ENCODE data around the gene THBS1.

The THBS1 gene

DNA sequence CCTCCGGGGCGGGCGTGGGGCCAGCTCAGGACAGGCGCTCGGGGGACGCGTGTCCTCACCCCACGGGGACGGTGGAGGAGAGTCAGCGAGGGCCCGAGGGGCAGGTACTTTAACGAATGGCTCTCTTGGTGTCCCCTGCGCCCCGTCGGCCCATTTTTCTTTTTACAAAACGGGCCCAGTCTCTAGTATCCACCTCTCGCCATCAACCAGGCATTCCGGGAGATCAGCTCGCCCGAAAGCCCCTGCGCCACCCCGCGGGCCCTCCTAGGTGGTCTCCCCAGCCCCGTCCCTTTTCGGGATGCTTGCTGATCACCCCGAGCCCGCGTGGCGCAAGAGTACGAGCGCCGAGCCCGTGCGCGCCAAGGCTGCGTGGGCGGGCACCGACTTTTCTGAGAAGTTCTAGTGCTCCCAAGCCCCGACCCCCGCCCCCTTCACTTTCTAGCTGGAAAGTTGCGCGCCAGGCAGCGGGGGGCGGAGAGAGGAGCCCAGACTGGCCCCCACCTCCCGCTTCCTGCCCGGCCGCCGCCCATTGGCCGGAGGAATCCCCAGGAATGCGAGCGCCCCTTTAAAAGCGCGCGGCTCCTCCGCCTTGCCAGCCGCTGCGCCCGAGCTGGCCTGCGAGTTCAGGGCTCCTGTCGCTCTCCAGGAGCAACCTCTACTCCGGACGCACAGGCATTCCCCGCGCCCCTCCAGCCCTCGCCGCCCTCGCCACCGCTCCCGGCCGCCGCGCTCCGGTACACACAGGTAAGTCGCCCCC, at the start of gene THBS1:
Gene THBS1, plus strand, starts transcription at position 595 of the 757 bp plus-strand sequence. CDS start 779 bp downstream, outside the sequence.
- peaks cover 13% of the 10 kb centered on the region for H3K4me1 Mint-ChIP-seq
- H3K9me3 Mint-ChIP-seq = no peaks in the 10 kb centered on the region
- peak; percentile 63 for DNase-seq
- peak; percentile 27 for ATAC-seq
- peak within 1 kb of the TSS; percentile 25 for H3K27ac Mint-ChIP-seq
- peak within 1 kb of the TSS; percentile 54 for H3K4me3 Mint-ChIP-seq
- no peaks in the 10 kb centered on the region for H3K36me3 Mint-ChIP-seq (ENCODE audit: low read depth)
- peaks cover 58% of the 10 kb centered on the region for H3K27me3 Mint-ChIP-seq

DNA sequence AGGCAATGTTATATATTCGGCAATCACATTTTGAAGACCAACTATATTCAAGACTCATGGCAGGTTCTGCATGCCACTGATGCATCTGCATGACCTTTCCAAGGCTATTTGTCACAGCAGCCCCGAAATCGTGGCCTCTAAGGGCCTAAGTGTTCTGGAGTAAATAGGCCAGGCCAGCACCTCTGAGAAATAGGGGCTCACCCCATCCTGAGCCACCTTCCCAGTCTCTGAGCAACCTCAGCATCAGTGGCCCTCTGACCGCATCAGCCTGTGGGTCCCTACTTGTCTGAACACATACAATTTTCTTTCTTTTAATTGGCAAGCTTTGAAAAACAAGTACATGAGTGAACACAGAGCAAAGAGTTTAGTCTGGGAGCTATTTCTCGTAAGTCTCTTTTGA, 45.9 kb upstream of the THBS1 start:
- DNase-seq (no peak), ATAC-seq (no peak)
- Mint-ChIP-seq H3K4me3 (no peak overlapping the region), H3K9me3 (no peaks in the 10 kb centered on the region), H3K4me1 (no peaks in the 10 kb centered on the region), H3K27ac (no peak overlapping the region), H3K36me3 (ENCODE audit: low read depth) (no peaks in the 10 kb centered on the region), H3K27me3 (peaks cover 2% of the 10 kb centered on the region)

DNA sequence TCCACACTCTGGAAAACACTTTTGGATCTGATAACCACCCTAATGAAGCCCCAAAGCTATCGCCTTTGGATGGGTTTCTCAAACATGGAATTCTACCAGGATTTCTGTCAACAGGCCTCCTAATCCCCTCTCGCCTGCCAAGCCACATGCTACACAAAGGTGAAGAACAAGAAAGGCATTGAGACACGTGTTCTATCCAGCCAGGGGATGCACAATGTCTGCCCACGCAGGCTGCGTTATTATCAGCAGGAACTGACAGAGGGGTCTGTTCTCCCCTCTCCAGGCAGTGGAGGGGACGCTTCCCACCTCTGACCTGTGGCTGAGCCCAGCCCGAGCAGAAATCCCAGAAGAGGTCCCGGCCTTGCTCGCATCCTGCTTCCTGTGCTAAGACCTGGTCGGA, 45.4 kb upstream of the THBS1 start:
- Mint-ChIP-seq H3K27ac (no peak overlapping the region), H3K4me1 (no peaks in the 10 kb centered on the region), H3K36me3 (ENCODE audit: low read depth) (no peaks in the 10 kb centered on the region), H3K9me3 (no peaks in the 10 kb centered on the region), H3K27me3 (peaks cover 2% of the 10 kb centered on the region), H3K4me3 (no peak overlapping the region)
- no peak for ATAC-seq
- DNase-seq = no peak

DNA sequence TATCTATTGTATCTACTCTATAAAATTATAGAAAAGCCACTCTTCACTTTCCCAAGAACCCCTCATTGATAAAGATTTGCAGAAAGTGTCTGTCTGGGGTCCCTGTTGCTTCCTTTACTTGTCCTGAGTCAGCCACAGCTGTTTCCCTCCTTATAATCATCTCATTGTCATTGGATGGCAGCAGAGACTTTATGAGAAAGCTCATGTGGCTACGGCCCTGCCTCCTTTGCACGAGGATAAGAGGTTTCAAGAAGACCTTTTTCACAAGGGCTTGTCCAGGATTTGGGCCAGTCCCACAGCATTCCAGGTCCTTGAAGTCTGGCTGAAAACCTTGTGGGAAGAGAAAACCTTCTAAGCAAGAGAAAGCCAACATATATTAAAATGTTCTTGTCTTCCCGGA, 41.9 kb upstream of the THBS1 start:
- ATAC-seq = no peak
- H3K4me1 Mint-ChIP-seq = no peaks in the 10 kb centered on the region
- H3K9me3 Mint-ChIP-seq = no peaks in the 10 kb centered on the region
- H3K27ac Mint-ChIP-seq = no peak overlapping the region
- H3K36me3 Mint-ChIP-seq (ENCODE audit: low read depth) = no peaks in the 10 kb centered on the region
- peaks cover 3% of the 10 kb centered on the region for H3K27me3 Mint-ChIP-seq
- DNase-seq = no peak
- H3K4me3 Mint-ChIP-seq = no peak overlapping the region

DNA sequence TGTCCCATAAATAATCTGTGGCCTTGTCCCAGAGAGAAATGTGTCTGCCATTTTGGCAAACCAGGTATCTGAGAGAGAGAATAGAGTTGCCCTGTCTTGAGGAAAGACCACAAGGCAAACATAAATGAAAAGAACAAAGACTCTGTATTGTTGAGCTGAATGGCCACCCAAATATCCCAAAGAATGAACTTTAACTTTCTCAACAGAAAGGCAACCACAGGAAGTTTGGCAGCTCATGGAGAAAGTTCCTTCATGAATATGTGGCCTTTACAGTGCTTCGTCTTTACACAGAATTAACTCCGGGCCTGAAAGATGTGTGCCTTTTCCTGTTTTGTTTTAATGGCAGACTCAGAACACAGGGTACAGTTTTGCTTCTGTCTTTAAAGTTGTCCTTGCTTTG, 41.4 kb upstream of the THBS1 start:
- no peak for ATAC-seq
- DNase-seq = no peak
- H3K9me3 Mint-ChIP-seq = no peaks in the 10 kb centered on the region
- no peaks in the 10 kb centered on the region for H3K36me3 Mint-ChIP-seq (ENCODE audit: low read depth)
- H3K4me1 Mint-ChIP-seq = no peaks in the 10 kb centered on the region
- H3K27me3 Mint-ChIP-seq = peaks cover 3% of the 10 kb centered on the region
- H3K4me3 Mint-ChIP-seq = no peak overlapping the region
- H3K27ac Mint-ChIP-seq = no peak overlapping the region

DNA sequence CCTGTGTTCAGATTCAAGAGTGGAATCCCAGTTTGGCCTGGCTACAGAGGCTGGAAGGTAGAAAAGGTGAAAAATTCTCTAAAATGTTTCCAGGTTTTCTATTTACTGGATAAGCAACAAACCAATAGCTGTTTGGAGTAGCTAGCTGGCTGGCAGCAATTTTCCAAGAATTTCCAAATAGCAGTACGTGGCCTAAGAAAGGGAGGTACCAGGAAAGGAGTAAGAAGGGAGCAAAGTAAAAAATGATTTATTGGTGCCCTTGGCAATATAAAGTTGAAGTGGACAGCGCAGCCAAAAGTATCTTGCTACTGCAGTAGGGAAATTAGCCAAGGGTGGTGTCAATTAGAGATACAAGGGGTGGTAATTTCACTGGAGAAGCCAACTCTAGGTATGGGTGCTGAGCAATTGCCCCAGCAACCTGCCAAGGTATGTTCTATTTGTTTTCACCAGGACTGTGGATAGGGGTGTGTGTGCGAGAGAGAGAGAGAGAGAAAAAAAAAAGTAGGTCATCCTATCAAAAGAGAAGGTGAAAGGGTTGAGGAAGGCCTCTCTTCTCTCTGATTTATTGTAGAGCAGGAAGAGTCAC, 40.8 kb upstream of the THBS1 start:
- Mint-ChIP-seq H3K9me3 (peaks cover 6% of the 10 kb centered on the region), H3K27ac (no peak overlapping the region), H3K27me3 (peaks cover 3% of the 10 kb centered on the region), H3K4me1 (no peaks in the 10 kb centered on the region), H3K36me3 (ENCODE audit: low read depth) (peaks cover 2% of the 10 kb centered on the region), H3K4me3 (no peak overlapping the region)
- ATAC-seq (no peak), DNase-seq (no peak)

DNA sequence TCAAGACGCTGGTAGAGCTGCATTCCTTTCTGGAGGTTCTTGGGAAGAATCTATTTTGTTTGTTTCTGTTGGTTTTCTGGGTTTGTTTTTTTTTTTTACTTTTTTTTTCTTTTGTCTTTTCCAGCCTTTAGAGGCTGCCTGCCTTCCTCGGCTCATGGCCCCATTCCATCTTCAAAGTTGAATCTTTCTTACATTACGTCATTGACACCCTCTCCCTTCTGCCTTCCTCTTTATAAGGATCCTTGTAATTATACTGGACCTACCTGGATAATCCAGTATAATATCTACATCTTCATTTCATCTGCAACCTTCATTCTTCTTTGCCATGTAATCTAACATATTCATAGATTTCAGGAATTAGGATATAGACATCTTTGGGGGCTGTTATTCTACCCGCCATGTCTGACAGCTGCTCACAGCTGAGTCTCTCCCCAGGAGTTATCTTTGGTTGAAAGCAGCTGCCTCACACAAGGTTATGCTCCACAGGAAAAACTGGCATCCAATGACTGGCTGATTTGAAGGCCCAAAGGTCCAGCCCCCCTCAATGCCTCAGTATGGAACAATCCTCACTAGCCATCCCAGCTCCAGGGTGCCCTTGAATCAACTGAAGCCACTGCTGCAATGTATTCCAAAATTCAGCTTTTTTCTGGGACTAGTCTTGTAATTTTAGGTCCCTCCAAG, 38.4 kb upstream of the THBS1 start:
- peaks cover 20% of the 10 kb centered on the region for H3K9me3 Mint-ChIP-seq
- H3K4me3 Mint-ChIP-seq = no peak overlapping the region
- ATAC-seq (no peak), DNase-seq (no peak)
- peaks cover 3% of the 10 kb centered on the region for H3K27me3 Mint-ChIP-seq
- no peak overlapping the region for H3K27ac Mint-ChIP-seq
- H3K4me1 Mint-ChIP-seq = peaks cover 2% of the 10 kb centered on the region
- peaks cover 2% of the 10 kb centered on the region for H3K36me3 Mint-ChIP-seq (ENCODE audit: low read depth)

DNA sequence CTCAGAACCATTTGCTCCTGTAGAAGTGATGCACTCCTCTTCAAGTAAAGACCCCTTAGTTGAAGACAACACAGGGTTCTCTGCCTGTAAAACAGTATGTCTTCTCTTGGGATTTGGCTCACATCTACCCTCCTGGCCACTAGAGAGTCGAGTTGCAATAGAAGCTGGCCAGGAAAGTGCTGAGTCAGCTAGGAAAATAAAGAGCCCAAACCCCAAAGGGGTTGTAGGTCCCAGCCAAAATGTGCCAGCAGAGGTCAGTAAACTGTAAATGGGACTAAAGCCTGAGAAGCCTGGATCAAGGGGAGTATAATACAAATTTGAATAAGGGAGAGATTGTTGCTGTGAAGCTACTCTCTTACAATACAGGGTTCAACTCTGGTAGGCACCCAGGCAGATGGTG, 37.2 kb upstream of the THBS1 start:
- Mint-ChIP-seq H3K27me3 (peaks cover 3% of the 10 kb centered on the region), H3K4me3 (no peak overlapping the region), H3K36me3 (ENCODE audit: low read depth) (peaks cover 2% of the 10 kb centered on the region), H3K4me1 (peaks cover 2% of the 10 kb centered on the region), H3K27ac (no peak overlapping the region), H3K9me3 (peaks cover 20% of the 10 kb centered on the region)
- ATAC-seq = no peak
- no peak for DNase-seq

DNA sequence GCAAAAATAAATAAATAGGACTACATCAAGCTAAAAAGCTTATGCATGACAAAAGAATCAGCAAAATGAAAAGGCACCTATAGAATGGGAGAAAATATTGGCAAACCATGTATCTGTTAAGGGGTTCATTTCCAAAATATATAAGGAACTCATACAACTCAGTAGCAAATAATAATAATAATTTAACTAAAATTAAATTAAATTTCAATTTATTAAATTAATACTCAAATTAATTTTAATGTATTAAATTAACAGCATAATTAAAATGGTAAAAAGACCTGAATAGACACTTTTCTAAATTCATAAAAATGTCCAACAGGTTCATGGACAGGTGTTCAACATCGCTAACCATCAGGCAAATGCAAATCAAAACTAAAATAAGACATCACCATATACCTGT, 34.0 kb upstream of the THBS1 start:
- peaks cover 2% of the 10 kb centered on the region for H3K36me3 Mint-ChIP-seq (ENCODE audit: low read depth)
- H3K4me3 Mint-ChIP-seq = no peak overlapping the region
- H3K27ac Mint-ChIP-seq = no peak overlapping the region
- H3K27me3 Mint-ChIP-seq = peaks cover 3% of the 10 kb centered on the region
- peaks cover 20% of the 10 kb centered on the region for H3K9me3 Mint-ChIP-seq
- DNase-seq (no peak), ATAC-seq (no peak)
- H3K4me1 Mint-ChIP-seq = peaks cover 2% of the 10 kb centered on the region

DNA sequence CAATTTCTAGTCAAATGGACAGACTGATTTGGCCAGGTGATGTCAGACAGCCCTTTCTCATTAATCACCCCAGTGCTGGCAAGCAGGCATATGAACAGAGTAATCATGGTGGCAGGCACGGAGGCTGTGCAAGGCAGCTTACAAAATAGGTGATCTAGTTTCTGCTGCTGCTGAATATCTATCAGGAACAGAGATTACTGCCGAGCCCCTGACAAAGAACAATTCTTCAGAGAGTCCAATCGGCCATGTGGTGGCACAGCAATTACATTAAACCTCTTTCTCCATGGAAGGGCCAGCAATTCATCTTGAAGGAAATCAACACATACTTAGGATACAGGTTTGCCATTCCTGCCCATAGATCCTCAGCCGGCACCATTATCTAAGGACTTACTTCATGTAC, 32.3 kb upstream of the THBS1 start:
- no peak for DNase-seq

DNA sequence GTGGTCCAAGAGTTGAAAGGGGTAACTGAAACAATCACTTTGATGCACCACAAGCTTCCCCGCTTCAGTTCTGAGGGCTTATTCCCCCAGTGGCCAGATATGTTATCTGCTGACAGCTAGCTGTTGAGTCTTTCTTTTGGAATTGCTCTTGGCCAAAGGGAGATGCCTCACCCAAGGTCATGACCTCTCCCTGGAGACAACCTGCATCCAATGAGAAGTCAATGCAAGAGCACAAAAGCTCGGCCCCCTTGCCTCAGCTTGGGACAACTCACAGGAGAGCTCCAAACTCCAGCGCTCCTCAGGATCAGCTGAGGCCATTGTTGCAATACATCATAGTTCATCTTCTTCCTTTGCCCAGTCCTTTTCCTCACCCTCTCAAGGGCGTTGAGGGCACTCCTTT, 31.0 kb upstream of the THBS1 start:
- no peak for ATAC-seq
- no peak for DNase-seq
- Mint-ChIP-seq H3K4me3 (no peak overlapping the region), H3K27ac (no peak overlapping the region), H3K36me3 (ENCODE audit: low read depth) (no peaks in the 10 kb centered on the region), H3K9me3 (peaks cover 15% of the 10 kb centered on the region), H3K4me1 (peaks cover 10% of the 10 kb centered on the region), H3K27me3 (peaks cover 3% of the 10 kb centered on the region)

More for the DNA sequence above, 32.3 kb upstream of the THBS1 start:
- peaks cover 3% of the 10 kb centered on the region for H3K27me3 Mint-ChIP-seq
- H3K27ac Mint-ChIP-seq = no peak overlapping the region
- H3K4me3 Mint-ChIP-seq = no peak overlapping the region
- peaks cover 2% of the 10 kb centered on the region for H3K36me3 Mint-ChIP-seq (ENCODE audit: low read depth)
- H3K4me1 Mint-ChIP-seq = peaks cover 4% of the 10 kb centered on the region
- no peak for ATAC-seq
- peaks cover 20% of the 10 kb centered on the region for H3K9me3 Mint-ChIP-seq

DNA sequence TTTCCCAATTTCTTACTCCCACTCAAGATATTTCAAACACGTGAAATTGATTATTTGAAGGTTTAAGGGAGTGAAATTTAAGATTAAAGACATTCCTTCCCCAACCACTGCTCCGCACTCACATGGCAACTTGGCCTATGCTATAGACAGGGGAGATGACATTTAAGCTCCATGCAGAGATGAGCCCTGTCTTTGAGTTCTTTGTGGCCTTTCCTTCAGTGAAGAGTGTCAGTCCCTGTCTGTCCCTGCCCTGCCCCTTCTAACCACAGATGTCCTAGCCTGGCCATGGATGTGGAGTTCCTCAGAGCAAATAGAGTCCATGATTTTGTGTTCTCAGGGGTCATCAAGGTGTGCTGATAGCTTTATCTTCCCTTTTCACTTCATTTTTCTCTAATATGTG, 29.4 kb upstream of the THBS1 start:
- H3K4me3 Mint-ChIP-seq = no peak overlapping the region
- H3K27me3 Mint-ChIP-seq = peaks cover 3% of the 10 kb centered on the region
- DNase-seq (no peak), ATAC-seq (no peak)
- peaks cover 10% of the 10 kb centered on the region for H3K4me1 Mint-ChIP-seq
- no peaks in the 10 kb centered on the region for H3K36me3 Mint-ChIP-seq (ENCODE audit: low read depth)
- H3K9me3 Mint-ChIP-seq = peaks cover 3% of the 10 kb centered on the region
- H3K27ac Mint-ChIP-seq = no peak overlapping the region

DNA sequence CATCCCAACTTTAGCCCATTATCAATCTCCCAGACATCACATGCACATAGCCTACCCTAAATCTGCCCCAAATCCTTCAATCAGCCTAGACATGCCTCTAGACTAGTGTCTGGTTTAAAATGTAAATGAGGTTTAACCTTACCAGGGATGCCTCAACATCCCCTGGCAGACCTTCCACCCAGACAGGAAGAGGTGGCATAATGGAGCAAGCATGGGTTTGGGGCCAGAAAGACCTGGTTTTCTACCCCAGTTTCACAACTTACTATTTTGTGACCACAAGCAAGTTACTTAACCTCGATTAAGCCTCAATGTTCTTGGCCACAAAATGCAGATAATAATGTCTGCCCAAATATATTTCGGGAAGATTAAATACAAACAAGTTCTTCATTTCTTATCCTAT, 28.3 kb upstream of the THBS1 start:
- Mint-ChIP-seq H3K36me3 (ENCODE audit: low read depth) (no peaks in the 10 kb centered on the region), H3K4me1 (peaks cover 8% of the 10 kb centered on the region), H3K9me3 (no peaks in the 10 kb centered on the region), H3K27ac (no peak overlapping the region), H3K4me3 (no peak overlapping the region), H3K27me3 (peaks cover 3% of the 10 kb centered on the region)
- ATAC-seq (no peak), DNase-seq (no peak)

DNA sequence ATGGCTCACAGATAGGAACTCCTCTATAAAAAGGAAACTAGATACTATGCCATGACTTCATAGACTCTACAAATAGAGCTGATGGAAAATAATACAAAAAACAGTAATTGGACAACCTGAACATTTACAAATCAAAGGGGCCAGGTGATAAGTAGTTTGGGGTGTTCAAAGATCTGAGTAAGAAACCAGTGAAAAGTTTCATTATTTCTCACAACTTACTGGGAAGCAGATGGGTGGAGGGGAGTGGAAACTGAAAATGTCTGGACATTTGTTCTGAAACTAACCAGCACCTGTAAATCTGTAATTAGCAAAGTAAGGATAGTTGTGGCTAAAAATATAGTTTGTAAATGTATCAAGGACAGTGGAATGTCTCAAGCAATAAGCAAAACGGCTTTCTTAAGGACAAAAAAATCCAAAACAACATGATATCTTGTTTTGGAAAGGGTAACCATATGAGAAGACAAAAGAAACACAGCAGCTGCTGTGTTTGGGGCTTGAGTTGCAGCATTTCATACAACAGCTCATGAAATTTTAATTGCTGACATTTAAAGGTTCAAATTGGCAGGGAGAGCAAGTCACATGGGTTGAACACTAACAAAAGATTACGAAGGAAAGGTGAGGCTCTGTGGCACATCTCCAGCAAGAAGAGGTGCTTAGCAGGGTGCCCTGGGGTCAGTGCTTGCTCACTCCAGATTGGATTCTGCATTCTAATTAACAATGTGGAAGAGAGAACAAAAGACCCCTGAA, 26.8 kb upstream of the THBS1 start:
- no peak for ATAC-seq
- peaks cover 3% of the 10 kb centered on the region for H3K27me3 Mint-ChIP-seq
- H3K9me3 Mint-ChIP-seq = no peaks in the 10 kb centered on the region
- peaks cover 8% of the 10 kb centered on the region for H3K4me1 Mint-ChIP-seq
- no peak overlapping the region for H3K4me3 Mint-ChIP-seq
- DNase-seq = no peak
- no peaks in the 10 kb centered on the region for H3K36me3 Mint-ChIP-seq (ENCODE audit: low read depth)
- no peak overlapping the region for H3K27ac Mint-ChIP-seq

Data from activated naive CD8-positive, alpha-beta T cell treated with anti-CD3 and anti-CD28 coated beads, Interleukin-2, amount 50 U/mL, for 24 hours (primary cell).